ENCODE data around the gene GLOD4.

- TF ChIP-seq CTCF (IDR thresholded peaks at IDR 0.05) (no peak), POLR2AphosphoS5 (IDR thresholded peaks at IDR 0.05) (no peak), POLR2A (IDR thresholded peaks at IDR 0.05) (no peak)
Observed at GRCh38 chr17:806781-807522, 24.9 kb upstream of the GLOD4 start.
